HuH-7.5 (cell line): ENCODE data around the gene PFKP.

Source experiments
- DNase-seq: peaks from one replicate; pipeline ENCODE4 v3.0.0; 2011; ENCODE audit warnings: low spot score

The PFKP gene

GRCh38 chr10:3116508-3117100 is 49.3 kb downstream of the PFKP start:
- no peak for DNase-seq

- DNase-seq, result no peak
These were observed 50.1 kb downstream of the PFKP start for GRCh38 chr10:3117486-3117885.

GRCh38 chr10:3118641-3119091 is 51.3 kb downstream of the PFKP start:
- no peak for DNase-seq

- peak; percentile 64 for DNase-seq
These were observed 52.6 kb downstream of the PFKP start for GRCh38 chr10:3119796-3120459.

GRCh38 chr10:3122034-3122433 is 54.7 kb downstream of the PFKP start:
- no peak for DNase-seq

GRCh38 chr10:3122486-3123205 is 55.3 kb downstream of the PFKP start:
- no peak for DNase-seq

GRCh38 chr10:3123571-3124411 is 56.4 kb downstream of the PFKP start:
- no peak for DNase-seq

- no peak for DNase-seq
These were observed 57.2 kb downstream of the PFKP start for GRCh38 chr10:3124412-3125175.

- DNase-seq, result no peak
These were observed 58.3 kb downstream of the PFKP start for GRCh38 chr10:3125527-3126170.

- no peak for DNase-seq
These were observed 58.9 kb downstream of the PFKP start for GRCh38 chr10:3126249-3126648.

GRCh38 chr10:3126741-3127346 is 59.5 kb downstream of the PFKP start:
- DNase-seq, result no peak

- DNase-seq, result no peak
These were observed 60.6 kb downstream of the PFKP start for GRCh38 chr10:3127921-3128320.

GRCh38 chr10:3128379-3129130 is 61.2 kb downstream of the PFKP start:
- DNase-seq, result no peak

GRCh38 chr10:3129581-3130340 is 62.4 kb downstream of the PFKP start:
- DNase-seq, result no peak

- no peak for DNase-seq
These were observed 63.8 kb downstream of the PFKP start for GRCh38 chr10:3131098-3131497.

- DNase-seq, result no peak
These were observed 65.0 kb downstream of the PFKP start for GRCh38 chr10:3132036-3133025.

- DNase-seq, result no peak
These were observed 66.6 kb downstream of the PFKP start for GRCh38 chr10:3133948-3134347.

GRCh38 chr10:3135006-3135405 is 67.7 kb downstream of the PFKP start:
- no peak for DNase-seq
